Stimulated activated CD8-positive, alpha-beta memory T cell treated with anti-CD3 and anti-CD28 coated beads, Interleukin-15, amount 100 ng/mL, for 1 hour (primary cell): Measurements from ENCODE around the gene CEP89.
"Not testable (repeated sequence)": the region's sequence is repeated elsewhere in the genome, so short reads cannot be mapped to it uniquely, and the experiment has no call there.

Experiments
- DNase-seq: peaks from one replicate; pipeline ENCODE4 v3.0.0-alpha.2; 2020; ENCODE audit warnings: low read depth

CEP89 gene

DNA sequence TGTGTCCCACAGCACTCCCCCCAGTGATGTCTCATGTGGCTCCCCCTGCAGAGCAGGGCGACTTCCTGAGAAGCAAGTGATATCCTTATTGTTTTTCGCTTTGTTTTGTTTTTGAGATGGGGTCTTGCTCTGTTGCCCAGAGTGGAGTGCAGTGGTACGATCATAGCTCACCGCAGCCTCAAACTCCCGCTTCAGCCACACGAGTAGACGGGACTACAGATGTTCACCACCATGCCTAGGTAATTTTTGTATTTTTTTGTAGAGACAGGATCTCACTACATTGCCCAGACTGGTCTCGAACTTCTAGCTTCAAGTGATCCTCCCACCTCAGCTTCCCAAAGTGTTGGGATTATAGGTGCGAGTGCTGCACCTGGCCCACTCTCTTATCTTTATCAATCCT lies 5.0 kb downstream of the CEP89 start:
- DNase-seq, result no peak

DNA sequence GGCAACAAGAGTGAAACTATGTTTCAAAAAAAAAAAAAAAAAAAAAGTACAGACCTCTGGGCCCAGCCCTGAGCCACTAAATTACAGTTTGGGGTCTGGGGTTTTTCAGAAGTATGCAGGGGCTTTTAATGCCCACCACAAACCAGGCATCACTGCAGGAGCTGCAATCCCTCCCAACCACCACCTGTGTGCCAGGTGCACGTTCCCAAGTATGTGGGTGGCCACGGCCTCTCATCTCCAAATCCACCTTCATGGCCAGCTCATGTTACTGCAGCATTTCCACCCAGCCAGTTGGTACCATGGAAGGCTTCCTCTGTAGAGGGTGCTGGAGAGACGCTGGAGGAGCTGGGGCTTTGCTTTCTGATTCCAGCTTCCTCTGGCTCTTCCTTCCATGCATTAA lies 26.5 kb downstream of the CEP89 start:
- no peak for DNase-seq

DNA sequence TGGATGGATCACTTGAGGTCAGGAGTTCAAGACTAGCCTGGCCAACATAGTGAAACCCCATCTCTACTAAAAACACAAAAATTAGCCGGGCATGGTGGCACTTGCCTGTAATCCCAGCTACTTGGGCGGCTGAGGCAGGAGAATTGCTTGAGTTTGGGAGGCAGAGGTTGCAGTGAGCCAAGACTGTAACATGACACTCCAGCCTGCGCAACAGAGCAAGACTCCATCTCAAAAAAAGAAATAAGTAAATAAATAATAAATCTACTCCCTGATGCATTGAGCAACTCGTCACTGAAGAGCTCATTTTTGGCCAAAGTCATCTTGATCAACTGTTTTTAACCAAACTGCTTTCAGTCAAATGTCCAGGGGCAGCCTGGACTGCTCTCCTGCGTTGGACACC lies 30.5 kb downstream of the CEP89 start:
- not testable (repeated sequence) for DNase-seq

DNA sequence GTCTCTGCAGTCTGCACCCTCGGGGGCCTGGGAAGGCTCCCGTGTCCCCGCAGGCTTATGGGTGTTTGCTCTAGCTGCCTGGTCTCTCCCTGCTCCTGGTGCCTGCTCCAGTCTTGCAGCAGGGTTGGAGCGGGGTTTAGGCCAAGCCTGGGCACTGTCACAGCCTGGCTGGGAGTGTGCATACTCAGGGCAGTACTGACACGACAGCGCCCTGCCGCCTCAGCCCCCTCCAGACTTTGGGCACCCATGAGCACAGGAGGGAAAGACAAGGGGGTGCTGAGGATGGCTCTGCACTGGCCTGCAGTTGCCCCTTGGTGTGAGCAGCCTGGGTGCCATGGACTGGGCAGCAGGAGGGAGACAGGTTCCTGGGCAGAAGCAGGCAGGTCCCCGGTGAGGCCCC lies 35.7 kb downstream of the CEP89 start:
- DNase-seq, result no peak

DNA sequence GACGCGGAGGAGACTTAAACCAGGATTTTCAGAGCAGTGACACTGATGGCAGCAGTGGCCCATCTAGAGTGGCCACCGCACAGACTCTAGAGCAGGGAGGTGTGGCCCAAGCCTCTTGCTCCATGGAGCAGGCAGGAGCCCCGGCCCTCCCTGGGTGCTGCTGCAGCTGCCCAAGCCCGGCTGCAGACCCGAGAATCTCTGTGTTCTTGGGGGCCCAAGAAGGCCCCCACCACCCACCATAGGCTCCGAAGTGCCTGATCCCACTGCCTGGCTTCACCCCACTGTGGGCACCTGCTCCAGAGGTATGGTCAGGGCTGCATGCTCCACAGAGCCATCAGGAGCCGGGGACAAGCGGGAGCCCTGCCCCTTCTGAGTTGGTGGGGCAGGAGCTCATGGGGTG lies 36.1 kb downstream of the CEP89 start:
- DNase-seq, result no peak

- no peak for DNase-seq
Measured at GRCh38 chr19:32933571-32933970, 38.2 kb downstream of the CEP89 start.

DNA sequence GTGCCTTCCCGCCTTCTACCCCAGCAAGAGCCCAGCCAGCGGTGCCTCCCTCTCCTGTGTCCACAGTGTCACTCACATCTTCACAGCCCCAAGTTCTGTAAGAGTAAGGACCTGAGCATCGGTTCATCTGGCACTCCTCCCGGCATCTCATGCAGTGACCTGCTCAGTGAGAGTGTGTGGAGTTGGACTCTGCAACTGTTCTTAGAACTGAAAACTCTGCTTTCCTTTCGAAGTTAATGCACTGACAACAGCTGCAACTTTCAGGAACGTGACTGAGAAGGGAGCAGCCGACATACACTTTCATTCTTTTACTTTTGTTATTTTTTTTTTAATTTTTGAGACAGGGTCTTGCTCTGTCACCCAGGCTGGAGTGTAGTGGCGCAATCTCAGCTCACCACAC lies 41.2 kb downstream of the CEP89 start:
- DNase-seq, result no peak

DNA sequence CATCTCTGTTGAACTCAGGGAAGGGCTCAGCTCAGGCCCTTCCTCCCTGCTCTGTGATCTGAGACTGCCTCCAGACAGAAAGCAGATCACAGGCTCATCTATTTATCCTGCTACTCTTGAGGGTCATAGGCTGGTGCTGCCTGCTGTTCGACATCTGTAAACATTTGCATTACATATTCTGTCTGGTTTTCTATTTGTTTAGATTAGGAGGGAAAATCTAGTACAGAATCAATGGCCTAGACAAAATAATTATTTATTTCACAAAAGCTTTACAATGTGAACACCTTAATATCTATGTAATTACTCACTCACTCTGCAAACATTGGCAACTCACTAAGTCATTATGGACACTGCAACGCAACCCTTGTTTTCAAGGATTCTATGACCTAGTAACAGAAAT lies 43.0 kb downstream of the CEP89 start:
- DNase-seq, result no peak

DNA sequence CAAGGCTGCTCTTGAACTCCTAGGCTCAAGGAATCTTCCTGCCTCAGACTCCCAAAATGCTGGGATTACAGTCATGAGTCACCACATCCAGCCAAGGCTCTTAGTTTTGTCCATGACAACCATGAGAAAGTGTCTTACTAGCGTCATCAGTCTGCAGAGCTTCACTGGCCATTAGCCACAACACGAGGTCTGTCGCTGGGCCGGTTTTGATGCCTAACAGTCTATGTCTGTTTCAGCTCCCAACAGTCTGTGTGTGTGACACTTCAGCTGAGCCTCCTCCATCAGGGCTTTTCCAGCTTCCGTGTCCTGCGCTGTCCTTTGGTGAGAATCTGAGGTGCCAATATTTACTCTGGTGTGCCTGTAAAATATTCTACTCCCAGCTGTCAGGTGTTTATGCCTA lies 47.6 kb downstream of the CEP89 start:
- DNase-seq, result no peak

DNA sequence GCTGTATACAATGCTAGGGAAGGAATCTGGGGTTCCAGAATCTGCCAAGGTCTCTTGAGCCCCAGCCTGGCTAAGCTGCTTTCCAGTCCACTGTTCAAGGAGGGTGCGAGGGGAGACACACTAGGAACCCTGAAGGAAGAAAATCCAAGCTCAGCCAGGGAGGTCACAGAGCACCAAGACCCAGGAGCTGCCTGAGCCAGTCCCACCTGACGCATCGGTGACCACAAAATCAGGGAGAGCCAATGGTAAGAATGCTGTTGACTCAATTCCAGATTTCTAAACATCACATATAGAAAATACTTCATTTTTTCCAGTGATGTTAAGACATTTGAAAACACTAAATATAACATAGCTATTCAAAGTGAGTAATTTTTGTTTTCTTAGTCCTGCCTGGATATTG lies 50.1 kb downstream of the CEP89 start:
- DNase-seq, result no peak

- no peak for DNase-seq
Measured at GRCh38 chr19:32919365-32919764, 52.4 kb downstream of the CEP89 start.

DNA sequence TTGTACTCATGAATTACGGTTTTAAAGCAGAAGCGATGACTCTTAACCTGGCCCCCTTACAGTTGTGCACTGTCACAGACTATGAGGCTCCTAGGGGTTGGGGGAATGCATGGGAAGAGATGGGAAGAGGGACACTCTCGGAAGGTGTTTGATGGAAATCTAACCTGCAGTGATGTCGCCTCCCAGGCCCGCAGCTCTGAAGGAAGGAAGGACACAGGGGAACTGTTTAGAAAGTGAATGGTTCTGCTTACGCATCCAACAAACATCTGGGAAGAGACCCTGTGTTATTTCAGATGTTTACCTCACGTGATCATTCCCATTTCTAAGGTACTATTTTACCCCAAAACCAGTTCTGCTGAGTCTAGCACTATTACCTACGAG lies 54.2 kb downstream of the CEP89 start:
- DNase-seq, result no peak

DNA sequence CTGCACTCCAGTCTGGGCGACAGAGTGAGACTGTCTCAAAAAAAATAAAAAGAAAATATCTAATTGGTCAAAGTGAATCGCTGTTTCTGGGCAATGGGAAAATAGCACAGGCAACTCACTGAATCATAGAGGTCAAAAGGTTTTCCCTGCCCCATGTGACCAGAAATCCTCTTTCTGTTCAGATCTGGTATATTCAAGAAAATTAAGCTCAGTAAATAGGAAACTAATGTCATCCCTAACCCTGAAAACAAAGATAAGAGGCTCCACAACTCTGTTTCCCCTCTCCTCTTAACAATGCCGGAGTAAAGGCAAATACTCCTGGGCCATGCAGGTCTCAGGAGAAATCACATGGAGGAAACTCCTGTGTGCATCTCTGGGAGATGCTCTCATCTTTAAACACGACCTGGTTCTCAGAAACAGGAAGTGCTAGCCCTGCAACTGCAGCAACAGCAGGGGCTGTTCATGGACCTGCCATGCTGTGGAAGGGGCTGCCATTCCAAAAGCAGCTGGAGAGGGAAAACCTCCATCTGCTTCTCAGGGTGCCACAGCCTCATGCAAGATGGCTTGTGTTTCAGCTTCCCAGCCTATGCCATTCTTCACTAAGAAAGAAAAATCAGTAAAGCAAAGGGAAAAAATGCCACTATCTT lies 54.7 kb downstream of the CEP89 start:
- DNase-seq, result no peak

GRCh38 chr19:32914879-32915660 lies 56.7 kb downstream of the CEP89 start:
- DNase-seq, result no peak

DNA sequence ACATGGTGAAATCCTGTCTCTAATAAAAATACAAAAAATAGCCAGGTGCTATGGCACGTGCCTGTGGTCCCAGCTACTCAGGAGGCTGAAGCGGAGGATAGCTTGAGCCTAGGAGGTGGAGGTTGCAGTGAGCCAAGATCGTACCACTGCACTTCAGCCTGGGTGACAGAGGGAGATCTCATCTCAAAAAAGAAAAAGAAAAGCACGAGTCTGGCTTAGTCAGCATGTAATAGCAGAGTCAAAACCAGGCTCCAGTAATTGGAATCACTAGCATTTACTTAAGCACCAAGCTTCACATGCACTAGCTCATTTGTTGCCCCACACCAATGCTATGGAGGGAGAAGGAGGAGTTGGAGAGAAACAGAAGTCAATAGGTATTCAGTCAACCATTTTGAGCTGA lies 60.3 kb downstream of the CEP89 start:
- no peak for DNase-seq

- no peak for DNase-seq
Measured at GRCh38 chr19:32910874-32911273, 60.9 kb downstream of the CEP89 start.

DNA sequence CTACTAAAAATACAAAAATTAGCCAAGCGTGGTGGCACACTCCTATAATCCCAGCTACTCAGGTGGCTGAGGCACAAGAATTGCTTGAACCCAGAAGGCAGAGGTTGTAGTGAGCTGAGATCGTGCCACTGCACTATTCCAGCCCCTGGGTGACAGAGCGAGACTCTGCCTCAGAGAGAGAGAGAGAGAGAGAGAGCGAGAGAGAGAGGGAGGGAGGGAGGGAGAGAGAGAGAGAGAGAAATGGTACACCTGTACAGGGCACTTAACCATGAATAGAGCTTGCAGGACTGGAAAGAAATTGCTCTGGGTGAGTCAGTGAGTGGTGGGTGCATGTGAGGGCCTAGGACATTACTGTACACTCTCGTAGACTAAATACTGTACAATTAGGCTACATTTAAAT lies 61.7 kb downstream of the CEP89 start:
- DNase-seq, result no peak

- no peak for DNase-seq
Measured at GRCh38 chr19:32909257-32909656, 62.5 kb downstream of the CEP89 start.

DNA sequence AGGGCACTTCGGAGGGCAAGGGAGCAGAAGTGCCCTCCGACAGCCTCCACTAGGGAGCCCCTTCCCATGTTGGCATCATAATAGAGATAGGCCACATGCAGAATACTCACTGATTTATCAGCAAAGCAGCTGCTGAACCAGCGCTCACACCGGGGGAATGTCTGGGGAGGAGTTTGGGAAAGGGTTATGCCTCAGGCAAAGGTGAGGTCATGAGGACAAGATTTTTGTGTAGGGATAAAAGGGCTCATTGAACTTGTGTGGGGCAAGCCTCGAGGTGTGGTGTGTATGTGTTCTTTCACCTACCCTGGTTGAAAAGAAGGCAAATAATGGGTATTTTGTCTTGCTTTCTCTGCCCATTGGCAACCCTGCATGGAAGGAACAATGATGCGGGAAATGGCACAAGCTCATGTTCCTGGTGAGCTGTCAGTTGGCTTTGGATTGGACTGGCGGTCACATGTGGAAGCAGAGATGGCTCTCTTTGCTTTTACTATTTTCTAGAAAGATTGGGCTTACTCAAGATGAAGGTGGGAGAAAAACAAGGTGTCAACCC lies 63.0 kb downstream of the CEP89 start:
- no peak for DNase-seq

GRCh38 chr19:32902448-32902847 lies 69.3 kb downstream of the CEP89 start:
- no peak for DNase-seq

DNA sequence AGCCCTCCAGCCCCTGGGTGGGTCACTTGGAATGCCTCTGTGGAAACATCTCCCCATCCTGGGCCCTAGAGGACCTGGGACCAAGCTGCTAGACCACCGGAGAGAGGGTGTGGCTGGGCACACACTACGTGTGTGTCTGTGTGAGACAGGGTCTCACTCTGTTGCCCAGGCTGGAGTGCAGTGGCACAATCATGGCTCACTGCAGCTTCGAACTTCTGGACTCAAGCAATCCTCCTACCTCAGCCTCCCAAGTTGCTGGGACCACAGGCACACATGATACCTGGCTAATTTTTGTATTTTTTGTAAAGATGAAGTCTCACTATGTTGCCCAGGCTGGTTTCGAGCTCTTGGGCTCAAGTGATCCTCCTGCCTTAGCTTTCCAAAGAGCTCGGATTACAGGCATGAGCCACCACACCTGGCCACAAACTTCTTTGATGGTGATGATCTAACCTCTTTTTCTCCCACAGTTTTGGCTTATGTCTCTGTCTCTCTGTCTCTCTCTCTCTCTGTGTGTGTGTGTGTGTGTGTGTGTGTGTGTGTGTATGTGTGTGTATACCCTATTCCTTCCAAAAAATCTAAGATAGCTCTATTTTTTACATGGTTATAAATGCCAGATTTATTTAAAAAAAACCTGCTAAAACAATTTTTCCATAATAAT lies 70.1 kb downstream of the CEP89 start:
- DNase-seq, result no peak

DNA sequence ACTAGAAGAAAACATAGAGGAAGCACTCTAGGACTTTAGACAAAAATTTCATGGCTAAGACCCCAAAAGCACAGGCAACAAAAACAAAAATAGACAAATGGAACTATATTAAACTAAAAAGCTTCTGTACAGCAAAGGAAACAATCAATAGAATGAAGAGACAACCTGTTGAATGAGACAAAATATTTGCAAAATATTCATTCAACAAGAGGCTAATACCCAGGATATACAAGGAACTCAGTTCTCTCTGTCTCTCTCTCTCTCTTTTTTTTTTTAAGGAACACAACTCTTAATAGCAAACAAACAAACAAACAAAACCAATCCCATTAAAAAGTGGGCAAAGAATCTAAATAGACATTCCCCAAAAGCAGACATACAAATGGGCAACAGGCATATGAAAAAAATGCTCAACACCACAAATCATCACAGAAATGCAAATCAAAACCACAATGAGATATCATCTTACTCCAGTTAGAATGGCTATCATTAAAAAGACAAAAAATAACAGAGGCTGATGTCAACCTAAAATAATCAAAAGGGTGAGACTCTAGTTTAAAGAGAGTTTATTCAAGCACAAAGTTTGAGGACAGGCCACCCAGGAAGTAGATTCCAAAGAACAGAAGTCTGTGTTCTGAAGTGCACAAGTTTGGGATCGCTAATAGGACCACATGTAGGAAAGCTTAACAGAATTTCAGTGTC lies 75.1 kb downstream of the CEP89 start:
- no peak for DNase-seq

GRCh38 chr19:32895384-32895783 lies 76.4 kb downstream of the CEP89 start:
- DNase-seq, result no peak
